ENCODE measurements around the gene MESP2. TPM values are rescaled to one million over a fixed set of nuclear protein-coding genes. Genes with fewer than 3 reads are reported as not detected.

The MESP2 gene
- total RNA-seq, 1 donor from 2014 or later, result 0.19 TPM

DNA sequence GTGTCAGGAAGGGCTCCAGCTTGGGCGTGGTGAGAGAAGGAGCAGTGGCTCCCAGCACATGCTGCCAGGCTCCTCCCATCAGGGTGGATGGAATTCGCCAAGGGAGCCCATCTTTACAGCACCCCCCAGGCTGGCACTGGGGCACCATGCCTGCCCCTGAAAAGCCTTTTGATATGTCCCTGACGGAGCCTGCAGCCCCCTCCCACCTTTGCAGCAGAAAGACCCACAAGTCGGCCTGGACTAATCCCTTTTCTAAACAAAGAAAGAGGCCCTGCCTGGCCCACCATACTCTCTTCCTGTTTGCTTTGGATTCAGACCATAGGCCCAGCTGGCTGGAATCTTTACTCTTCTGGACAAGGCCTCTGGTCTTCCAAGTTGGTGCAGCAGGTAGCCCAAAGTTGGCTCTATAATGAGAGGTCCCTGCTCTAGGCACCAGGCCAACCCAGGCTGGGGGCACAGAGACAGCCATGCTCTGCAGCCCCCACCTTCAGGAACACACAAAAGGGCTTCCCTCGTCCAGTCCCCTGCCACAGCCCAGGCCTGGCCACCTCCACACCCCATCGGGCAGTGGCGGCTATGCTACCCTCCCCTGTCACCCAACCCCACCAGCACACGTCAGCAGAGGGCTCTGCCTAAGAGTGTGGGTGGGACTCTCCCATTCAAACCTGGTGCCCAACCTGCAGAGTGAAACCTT lies 33.1 kb downstream of the MESP2 start:
- intact Hi-C loops (cut with DNase I), result no loop called here
- no peak for DNase-seq (ENCODE audit: low spot score)

DNA sequence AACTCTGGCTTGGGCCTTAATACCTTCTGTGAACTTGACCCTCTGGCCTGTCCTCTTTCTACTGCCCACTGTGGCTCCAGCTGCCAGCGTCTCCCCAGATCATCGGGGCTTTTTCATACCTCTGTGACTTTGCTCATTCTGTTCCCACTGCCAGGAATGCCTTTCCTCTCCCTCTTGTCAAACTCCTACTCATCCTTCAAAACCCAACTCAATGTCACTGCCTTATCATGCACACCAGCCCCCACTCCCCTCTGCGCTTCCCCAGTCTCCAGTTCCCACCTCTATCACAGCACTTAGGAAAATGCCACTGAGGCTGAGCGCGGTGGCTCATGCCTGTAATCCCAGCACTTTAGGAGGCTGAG lies 33.6 kb downstream of the MESP2 start:
- intact Hi-C loops (cut with DNase I), result no loop called here
- no peak for DNase-seq (ENCODE audit: low spot score)

DNA sequence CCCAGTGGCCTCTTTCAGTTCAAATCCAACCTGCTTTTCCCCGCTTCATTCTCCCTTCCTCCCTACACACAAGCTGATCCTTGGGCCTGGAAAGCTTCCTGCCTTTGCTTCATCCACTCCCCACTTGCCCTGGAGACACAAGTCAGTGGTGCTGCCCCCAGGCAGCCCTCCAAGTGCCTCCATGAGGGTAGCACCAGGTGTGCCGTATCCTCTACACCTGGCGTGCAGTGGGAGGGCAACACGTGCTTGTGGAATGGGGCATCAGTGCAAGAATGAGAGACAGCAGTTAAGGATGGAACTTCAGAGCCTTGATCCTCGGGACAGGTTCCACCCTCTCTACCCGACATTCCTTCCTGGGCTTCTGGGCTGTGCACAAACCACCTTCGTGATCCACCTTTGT lies 34.7 kb downstream of the MESP2 start:
- DNase-seq (ENCODE audit: low spot score), result no peak

DNA sequence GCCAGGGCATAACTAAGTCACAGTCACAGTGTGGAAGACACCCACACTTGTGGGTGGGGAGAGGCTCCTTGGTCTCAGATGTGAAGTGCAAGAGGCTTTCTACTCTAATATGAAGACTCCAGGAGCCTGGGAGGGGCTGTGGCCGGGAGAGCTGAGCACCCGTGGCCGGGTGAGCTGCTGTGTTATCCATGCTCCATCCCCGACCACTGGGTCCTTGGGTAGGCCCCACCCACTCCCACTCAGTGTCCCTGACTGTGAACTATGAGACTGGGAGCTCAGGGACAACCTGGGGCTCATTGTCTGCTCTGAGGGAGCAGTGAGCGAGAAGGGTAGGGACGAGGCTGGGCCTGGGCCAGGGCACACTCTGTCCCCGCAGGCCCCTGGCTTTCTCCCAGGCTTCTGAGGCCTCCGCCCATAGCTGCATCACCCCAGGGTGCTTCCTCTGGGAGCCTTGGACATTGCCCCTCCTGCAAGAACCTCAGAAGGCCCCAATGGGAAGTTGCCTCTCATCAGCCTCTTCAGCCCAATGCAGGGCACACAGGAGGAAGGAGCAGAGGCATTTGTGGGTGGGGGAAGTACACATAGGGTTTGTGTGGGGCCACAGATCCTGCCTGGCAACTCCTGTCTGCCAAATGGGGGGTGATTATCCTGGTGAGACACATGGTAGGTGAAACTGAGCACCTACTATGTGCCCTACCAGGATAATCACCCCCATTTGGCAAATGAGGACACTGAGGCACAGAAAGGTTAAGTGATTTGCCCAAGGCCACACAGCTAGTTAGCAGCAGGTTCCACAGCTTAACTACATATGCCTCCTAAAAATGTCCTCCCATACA lies 36.1 kb downstream of the MESP2 start:
- intact Hi-C loops (cut with DNase I), result no loop called here
- DNase-seq (ENCODE audit: low spot score), result no peak

More for the DNA sequence above, 34.7 kb downstream of the MESP2 start:
- intact Hi-C loops (cut with DNase I), result no loop called here

DNA sequence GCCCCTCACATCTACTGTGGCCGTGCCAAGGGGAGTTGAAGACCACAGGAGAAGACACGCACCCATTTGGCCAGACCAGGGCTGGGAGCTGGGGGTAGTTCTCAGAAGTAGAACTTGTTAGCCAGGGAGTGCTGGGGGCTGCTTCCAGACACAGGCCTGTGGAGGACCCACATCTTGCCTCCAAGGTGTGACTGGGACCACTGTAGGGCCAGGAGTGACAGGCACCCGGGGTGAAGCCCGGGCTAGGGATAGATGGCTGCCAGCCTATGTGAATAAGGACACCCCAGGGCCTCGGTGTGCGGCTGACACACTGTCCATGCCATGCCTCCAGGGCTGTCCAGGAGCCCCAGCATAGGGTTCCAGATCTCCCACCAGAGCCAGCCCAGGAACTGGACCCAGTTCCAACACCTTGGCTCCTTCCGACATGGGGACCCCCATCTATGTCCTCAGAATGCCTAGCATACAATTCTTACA lies 36.8 kb downstream of the MESP2 start:
- intact Hi-C loops (cut with DNase I), result no loop called here
- DNase-seq (ENCODE audit: low spot score), result no peak

DNA sequence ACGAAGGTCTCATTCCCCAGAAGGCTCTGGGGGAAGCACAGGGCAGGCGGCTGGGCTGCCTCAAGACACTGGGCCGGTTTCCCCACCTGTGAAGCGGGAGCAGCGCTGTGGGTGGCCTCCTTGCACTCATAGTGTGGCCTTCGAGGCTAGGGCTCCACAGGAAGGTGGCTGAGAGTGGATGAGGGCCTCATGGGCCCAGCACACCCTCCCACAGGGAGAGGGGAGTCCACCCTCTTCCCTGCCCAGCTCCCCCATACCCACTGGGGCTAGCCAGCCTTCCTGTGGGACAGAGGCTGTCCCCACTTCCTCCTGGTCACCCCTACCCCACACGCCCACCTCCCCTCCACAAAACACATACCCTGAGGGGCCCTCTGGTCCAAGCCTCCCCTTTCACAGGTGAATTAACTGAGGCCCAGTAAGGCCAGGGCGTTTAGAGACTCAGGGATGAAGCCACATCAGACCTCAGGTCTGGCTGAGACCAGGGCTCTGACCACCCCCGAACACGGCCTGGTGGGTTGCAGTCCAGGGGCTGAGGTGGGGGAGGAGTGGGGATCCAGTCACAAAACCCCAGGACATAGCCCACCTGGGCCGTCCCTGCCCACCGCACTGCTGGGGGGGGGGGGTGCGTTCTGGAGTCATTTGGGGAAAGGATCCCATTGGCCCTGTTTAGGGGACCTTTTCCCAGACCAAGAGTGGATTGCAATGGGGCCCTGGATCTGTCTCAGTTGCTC lies 37.4 kb downstream of the MESP2 start:
- no peak for DNase-seq (ENCODE audit: low spot score)
- intact Hi-C loops (cut with DNase I), result no loop called here

DNA sequence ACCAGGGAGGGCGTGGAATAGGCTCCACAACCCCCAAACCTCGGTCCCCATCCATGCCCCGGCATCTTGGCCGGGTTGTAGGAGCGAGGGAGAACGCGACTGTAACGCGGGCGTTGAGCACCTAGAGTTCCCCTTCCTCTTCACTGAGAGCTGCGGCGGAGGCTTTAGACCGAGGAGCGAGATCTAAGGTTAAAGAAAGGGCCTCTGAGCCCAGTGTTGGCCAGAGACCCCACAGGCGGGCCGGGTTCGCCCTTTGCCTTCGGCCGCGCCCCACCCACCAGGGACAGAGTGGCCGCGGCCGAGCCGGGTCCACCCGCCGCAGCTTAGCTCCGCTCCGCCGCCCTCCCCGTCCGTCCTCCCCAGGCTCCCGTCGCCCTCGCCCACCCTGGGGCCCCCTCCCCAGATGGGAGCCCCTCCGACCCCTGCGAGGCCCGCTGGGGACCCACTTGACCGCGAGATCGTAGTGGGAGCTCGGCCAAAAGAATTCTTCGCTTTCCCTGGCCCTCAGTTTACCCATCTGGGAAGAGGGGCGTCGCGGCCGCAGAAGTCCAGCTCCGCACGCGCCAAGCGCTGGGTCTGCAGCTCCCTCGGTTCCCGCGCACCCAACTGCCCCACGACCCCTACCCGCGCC lies 38.1 kb downstream of the MESP2 start:
- DNase-seq (ENCODE audit: low spot score), result no peak
- intact Hi-C loops (cut with DNase I), result no loop called here

DNA sequence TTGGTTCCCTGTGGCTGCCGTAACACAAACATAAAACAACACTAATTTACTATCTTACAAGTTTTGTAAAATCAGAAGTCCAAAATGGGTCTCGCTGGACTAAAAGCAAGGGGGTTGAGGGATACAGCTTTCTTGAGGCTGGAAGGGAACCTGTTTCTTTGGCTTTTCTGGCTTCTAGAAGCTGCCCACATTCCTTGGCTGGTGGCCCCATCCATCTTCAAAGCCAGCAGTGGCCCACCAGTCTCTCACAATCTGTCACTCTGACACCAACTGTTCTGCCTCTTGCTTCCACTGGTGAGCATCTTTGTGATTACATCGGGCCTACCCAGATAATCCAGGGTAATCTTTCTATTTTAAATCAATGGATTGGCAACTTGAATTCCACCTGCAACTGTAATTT lies 39.6 kb downstream of the MESP2 start:
- no peak for DNase-seq (ENCODE audit: low spot score)
- intact Hi-C loops (cut with DNase I), result no loop called here

DNA sequence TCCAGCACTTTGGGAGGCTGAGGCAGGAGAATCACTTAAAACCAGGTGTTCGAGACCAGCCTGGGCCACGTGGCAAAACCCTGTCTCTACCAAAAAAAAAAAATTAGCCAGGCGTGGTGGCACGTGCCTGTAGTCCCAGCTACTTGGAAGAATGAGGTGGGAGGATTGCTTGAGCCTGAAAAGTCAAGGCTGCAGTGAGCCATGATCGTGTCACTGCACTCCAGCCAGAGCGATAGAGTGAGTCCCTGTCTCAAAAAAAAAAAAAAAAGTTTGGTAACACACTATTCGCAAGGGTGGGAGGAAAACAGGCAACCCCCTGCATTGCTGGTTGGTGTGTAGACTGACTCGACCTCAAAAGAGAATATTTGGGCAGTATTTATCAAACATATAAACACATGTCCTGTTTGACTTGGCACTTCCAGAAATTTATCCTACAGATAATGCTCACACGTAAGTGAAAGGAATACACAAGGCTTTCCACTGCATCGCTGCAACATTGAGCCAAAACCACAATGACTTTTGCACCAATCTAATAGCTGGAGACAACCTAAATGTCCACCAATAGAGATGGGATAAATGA lies 41.7 kb downstream of the MESP2 start:
- intact Hi-C loops (cut with DNase I), result no loop called here
- no peak for DNase-seq (ENCODE audit: low spot score)

DNA sequence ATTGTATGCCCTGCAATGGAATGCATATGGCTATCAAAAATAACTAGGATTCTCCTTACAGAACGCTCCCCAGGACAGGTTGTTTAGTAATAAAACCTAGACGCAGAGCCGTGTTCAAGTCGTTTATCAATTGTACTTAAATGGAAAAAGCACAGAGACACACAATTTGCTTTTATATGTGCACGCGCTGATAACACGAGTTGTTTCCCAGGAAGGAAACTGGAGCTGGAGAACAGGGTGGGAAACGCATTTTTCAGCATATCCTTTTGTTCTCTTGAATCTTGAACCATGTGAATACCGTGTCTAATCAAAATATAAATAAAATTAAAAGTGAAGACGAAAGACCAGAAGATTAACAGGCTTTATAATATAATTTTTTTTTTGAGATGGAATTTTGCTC lies 42.2 kb downstream of the MESP2 start:
- no peak for DNase-seq (ENCODE audit: low spot score)
- intact Hi-C loops (cut with DNase I), result no loop called here

DNA sequence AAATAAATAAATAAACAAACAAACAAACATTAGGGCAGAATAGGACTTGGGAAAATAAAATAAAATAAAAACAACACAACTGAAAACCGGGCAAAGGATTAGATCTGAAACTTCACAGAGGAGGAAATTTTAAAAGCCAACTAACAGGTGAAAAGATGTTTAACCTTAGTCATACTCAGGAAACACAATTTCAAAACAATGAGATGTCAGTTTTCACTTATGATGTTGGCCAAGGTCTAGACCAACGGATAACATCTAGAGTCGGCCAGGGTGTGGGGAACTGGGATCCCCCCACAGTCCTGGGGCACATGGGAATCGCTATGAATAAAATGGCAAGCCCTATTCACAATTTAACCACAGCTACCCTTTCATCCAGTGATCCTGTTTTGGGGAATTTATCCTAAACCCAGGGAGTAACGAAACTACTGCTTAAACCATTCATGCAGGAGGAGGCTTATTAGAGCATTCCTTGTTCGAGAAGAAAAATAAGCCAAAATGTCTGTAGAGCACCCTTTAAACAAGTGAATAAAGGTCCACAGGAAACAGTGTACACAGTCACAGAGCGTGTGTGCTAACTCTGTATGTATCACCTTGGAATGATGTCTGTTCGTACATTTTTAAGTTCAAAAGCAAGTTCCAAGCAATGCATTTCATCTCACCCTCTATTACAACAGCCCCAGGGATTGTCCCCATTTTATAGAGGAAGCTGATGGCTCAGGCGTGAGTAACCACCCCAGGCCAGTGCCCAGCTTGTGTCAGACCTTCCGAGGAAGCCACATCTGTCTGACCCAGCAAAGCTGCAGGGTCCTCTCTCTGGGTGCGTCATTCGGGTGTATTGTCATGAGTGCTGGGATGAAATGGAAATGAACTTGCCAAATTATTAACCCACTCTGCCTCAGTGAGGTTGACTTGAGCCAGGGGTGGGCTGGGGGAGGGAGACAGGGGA lies 44.8 kb downstream of the MESP2 start:
- peak; percentile 85 for DNase-seq (ENCODE audit: low spot score)
- intact Hi-C loops (cut with DNase I), result no loop called here

DNA sequence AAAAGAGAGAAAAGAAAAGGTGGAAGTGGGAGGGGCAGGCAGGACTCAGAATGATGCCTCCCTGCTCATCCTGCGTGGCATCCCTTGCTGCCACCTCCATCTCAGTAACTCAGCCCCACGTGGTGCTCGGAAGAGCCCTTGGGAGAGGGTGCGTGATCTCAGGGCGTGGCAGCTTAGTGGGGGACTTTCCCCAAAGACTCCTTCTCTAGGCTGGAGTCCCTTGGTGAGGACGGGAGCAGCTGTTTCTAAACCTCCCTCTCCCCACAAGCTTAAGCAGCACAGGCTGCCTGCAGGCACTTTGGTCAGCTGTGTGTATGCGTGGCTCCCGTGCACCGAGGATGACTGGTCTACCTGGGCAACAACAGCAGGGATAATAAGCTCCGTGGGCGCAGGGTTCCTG lies 45.9 kb downstream of the MESP2 start:
- intact Hi-C loops (cut with DNase I), result no loop called here
- DNase-seq (ENCODE audit: low spot score), result no peak

DNA sequence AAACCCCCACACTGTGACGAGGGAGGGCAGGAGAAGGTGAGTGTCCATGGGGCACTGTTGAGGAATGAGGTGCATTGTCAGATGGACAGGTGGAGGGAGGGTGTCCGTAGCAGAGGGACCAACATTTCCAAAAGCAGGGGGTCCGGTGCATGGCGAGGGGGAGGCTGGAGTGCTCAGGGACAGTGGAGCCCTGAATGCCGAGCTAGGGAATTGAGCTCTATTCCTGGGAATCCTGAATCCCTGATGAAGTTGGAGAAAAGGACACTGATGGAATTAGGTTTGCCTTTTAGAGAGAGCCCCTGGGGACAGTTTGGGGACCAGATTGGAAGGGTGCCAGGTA lies 46.4 kb downstream of the MESP2 start:
- DNase-seq (ENCODE audit: low spot score), result peak; percentile 39
- intact Hi-C loops (cut with DNase I), result no loop called here

DNA sequence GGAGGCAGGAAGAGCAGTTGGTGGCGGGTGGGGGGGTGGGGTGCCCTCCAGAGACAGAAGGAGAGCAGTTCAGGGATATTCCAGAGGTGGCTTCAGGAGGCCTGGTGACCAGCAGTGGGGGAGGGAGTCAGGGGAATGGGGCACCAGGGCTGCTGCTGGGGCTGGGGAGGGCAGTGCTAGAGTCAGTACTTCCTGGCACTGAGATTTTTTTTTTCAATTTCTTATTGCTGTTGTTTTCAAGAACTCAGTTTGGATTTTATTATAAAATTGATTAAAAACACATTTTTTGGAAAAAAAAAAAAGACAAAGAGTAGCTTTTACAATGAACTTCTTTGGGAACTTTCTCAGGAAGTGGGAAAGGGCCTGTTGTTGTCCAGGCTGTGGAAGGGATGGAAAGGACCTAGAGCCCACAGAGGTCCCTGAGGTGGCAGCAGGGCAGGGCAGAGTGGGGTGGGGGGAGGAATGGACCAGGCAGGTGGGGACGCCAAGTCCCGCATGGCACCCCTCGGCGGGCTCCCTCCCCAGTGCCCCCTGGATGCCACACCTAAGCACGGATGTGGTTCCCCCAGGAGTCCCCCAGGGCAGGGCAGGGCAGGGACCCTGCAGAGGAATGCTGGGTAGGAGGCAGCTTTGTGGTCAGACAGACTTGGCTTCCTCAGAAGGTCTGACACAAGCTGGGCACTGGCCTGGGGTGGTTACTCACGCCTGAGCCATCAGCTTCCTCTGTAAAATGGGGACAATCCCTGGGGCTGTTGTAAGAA lies 47.0 kb downstream of the MESP2 start:
- intact Hi-C loops (cut with DNase I), result no loop called here
- DNase-seq (ENCODE audit: low spot score), result peak; percentile 78

DNA sequence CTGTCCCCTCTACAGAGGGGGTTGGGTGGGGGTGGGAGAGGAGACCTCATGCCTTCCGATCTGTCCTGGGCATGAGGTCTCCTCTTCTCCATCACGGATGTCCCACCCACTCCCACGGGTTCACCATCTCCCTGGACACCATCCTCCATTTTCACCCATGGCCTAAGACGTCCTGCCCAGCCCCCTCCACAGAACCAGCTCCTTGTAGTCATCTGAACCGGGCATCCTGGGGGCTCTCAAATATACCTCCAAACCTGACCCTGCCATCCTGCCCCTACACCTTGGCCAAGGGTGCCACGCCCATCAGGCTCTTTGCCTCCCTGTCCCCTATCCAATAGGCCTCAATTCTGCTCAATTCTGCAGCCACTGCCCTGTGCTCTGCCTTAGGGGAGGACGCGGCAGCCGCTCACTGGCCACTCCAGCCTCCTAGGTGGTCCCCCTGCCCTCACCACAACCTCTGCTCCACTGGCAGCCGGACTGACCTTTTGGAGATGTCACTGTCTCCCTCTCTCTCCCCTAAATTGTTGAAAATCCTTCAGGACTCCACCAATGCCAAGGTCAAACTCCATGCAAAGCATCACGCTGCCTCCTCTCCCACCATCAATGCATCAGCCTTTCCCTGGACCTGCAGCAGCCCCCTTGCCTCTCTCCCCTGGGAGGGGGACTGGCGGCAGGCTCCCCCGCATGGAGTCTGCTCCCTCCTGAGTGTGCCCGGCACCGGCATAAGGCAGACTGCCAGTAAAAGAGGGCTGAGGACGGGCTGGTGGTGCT lies 47.9 kb downstream of the MESP2 start:
- DNase-seq (ENCODE audit: low spot score), result peak; percentile 12
- intact Hi-C loops (cut with DNase I), result no loop called here

DNA sequence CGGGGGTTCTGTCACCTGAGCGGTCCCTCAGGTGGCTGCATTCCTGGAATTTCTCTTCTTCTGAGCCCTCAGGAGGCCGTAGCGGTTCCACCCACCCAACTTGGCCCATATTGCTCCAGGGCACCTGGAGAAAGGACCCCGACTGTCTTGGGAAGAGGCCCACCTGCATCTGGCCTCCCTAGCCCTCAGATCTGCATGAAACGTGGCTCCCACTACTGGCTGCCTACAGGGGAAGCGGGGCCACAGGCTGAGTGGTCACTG lies 48.4 kb downstream of the MESP2 start:
- intact Hi-C loops (cut with DNase I), result no loop called here
- peak; percentile 49 for DNase-seq (ENCODE audit: low spot score)

DNA sequence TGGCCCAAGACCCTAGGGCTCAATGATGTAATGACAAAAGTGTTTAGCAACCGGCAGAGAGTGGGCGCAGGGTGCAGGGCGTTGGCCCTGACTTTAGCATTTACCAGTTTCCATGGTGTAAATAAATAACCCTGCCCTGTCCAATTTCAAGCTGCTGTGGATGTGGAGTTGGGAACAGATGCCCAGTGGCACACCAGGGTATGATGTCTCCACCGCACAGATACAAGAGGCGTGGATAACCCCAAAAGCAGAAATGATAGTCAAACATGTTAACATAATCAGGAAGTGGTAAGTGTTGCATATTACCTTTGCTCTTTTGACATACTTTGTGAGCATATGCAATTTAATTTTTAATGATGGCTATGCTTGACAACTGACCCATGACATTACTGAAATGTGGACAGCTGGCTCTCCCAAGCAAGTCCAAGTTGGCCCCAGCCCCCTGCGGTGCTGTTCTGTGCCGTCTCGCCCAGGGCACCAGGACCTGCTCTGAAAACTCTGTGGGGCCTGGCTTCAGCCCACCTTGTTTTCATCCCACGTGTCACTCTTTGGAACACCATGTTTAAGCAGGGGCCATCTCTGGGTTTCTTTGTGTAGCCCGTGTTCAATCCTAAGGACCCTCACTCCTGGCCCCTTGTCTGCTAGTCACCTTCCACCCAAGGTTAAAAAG lies 49.3 kb downstream of the MESP2 start:
- intact Hi-C loops (cut with DNase I), result no loop called here

More for the DNA sequence above, 49.3 kb downstream of the MESP2 start:
- DNase-seq (ENCODE audit: low spot score), result peak; percentile 66

Data from cardiac septum (tissue), 1 donor.